NCI-H226 (cell line): Measurements from ENCODE around the gene ANP32B.

Experiments
- DNase-seq: peaks from one replicate; pipeline ENCODE4 v3.0.0-alpha.2; 2015

The ANP32B gene

DNA sequence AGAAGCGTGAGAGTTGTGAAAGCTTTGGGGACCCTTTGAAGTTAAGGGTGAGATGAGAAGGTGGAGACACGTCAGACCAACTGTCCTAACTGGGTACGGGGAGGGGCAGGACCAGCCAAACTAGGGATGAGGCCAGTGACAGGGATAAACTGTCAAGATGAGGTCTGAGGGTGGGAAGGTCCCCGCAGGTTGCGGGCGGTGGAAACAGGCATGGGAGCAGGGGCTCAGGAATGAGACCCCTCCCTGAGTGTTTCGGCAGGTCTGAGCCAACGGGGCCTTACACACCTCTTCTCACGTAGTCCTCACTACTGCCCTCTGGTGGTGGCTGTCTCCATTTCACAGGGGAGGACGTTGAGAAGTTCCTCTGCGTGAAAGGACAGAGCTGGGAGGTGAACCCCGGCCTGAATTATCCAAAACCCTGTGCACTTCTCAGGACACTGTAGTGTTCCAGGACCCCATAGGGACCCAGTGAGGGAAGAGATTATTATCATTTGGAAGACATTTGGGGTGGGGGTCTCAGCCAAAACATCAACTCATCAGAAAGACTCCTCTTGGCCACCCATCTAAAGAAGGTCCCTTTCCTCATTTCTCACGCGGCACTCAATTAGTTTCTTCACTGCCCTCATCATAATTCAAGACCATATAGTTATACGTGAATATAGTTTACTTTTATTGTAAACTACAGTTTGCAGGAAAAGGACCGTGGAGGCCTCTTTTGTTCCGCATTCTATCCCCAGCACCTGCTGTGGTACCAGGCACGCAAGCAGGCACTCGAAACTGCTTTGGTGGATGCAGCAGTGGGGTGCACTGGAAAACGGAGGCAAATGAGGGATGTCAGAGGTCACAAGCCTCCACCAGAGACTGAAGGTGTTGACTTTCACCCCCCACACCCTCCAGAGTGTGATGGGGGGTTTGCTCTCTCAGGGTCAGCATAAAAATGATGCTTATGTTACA is 51.7 kb downstream of the ANP32B start:
- peak; percentile 51 for DNase-seq

DNA sequence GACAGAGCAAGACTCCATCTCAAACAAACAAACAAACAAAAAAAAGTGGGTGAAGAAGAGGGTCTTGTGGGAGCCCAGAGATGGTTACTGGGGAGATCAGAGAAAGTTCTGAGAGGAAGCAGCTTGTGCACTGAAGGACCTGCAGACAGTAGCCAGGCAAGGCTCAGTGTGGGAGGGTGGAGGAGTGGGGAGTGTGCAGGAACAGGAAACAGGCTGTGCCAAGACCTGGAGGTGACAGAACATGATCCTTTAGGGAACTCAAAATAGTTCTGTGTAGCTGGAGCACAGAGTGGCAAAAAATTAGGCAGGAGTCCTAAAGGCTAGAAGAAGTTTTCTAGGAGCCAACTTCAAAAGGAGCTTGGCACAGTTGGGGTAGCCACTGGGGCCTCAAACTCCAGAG is 54.2 kb downstream of the ANP32B start:
- DNase-seq = peak; percentile 23

DNA sequence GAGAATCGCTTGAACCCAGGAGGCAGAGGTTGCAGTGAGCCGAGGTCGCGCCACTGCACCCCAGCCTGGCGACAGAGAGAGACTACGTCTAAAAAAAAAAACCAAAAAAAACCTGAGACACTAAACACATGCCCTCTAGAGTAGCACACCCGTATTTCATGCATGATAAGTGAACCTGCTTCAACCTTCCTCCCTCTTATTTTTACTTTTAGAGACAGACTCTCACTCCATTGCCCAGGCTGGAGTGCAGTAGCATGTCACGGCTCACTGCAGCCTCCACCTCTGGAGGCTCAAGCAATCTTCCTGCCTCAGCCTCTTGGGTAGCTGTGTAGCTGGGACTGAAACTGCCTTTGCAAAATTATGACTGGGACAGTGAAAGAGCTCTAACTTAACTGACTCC is 55.8 kb downstream of the ANP32B start:
- no peak for DNase-seq

DNA sequence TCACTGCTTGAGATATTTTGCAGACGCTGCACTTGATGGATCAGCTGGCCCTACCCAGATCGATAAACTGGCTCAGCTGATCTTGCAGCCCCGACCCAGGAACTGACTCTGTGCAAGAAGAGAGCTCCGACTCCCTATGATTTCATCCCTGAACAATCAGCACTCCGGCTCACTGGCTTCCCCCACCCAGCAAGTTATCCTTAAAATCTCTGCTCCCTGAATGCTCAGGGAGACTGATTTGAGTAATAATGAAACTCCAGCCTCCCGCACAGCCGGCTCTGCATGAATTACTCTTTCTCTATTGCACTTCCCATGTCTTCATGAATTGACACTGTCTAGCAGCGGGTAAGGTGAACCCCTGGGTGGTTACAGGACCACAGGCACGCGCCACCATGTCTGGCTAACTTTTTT is 56.5 kb downstream of the ANP32B start:
- no peak for DNase-seq

DNA sequence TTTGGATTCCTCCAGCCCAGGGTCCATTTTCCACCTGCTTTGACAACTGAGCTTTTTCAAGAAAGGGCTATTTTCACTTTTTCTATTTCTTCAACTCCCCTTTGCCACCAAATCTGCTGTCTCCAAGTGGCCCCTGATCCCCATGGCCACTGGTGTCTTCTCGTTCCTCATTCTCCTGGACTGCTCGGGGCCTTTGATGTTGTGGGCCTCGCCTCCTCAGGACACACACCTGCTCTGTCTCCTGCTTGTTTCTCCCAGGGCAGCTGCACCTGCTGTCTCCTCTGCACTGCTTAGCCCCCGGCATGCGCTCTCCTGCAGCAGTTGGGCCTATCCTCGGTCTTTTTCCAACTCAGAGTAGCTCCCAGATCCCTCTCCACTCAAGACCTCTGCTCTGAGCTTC is 57.1 kb downstream of the ANP32B start:
- DNase-seq = no peak

DNA sequence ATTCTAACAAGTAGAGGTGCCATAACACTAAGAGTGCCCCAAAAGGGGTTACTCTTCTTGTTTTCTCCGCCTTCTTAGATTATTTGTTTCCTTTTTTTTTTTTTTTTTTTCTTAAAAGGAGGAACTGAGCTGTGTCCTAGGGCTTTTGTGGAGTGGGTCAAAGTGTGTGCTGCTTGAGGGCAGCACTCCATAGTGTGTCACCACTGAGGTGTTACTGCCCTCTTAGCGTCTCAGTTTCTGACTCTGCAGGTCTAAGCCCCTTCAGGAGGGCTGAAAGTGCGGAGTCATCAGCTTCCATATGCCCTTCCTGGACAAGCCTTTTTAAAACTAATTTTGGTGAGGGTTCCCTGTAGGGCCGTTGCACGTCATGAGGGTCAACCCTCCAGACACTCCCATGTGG is 60.8 kb downstream of the ANP32B start:
- DNase-seq = no peak

DNA sequence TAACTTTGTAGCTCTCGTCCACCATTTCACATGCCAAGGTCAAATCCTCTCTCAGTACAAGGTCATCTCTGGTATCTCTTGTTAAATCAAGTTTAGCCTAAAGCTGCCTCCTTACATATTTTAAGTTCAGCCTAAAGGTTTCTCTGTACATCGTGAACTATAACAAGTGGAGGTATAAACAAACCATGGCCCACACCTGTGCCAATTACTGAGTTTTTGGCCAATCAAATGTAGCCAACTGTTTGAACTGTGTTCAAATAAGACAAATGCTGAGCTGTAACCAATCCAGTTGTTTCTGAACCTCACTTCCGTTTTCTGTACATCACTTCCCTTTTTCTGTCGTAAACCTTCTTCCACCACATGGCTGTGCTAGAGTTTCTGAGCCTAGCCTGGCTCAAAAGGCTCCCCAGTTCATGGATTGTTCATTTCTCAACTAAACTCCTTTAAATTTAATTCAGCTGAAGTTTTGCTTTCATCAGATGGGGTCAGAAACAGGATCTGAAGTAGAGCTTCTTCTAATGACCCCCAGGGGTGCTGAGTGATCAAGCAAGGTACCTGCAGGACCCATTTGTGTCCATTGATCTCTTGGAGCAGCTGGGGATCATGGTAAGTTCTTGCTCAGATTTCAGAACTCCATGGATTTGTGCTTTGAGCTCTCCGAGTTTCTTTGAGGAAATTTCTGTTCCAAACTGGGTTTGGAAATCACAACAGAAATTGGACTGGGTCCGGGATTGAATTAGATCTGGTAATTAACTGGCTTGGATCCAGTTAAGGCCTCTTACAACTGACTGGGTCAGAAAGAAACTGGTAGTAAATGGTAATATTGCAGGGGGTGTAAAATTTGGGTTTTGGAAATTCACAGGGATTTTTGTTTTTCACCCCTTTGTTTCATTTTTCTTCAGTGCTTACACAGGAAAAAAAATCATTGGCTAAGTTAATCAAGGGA is 62.4 kb downstream of the ANP32B start:
- no peak for DNase-seq

DNA sequence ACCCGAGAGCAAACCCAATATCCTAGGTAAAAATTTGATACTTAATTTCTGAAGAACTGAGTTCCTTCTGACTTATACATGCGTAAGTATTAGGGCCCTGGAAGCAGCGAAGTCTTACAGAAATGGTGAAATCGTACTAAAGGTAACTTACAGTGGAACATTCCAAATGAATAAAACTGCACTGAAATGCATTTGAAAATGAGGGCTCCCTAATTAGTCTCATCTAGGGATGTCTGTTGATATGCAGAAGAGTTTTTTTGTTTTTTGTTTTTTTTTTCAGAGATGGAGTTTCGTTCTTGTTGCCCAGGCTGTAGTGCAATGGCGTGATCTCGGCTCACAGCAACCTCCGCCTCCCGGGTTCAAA is 63.0 kb downstream of the ANP32B start:
- DNase-seq = no peak

DNA sequence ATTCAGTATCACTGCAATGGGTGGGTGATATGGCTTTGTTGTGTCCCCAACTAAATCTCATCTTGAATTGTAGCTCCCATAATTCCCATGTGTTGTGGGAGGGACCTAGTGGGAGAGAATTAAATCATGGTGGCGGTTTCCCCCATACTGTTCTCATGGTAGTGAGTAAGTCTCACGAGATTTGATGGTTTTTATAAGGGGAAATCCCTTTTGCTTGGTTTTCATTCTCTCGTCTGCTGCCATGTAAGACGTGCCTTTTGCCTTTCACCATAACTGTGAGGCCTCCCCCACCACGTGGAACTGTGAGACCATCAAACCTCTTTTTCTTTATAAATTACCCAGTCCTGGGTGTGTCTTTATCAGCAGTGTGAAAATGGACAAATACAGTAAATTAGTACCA is 63.9 kb downstream of the ANP32B start:
- DNase-seq = no peak

DNA sequence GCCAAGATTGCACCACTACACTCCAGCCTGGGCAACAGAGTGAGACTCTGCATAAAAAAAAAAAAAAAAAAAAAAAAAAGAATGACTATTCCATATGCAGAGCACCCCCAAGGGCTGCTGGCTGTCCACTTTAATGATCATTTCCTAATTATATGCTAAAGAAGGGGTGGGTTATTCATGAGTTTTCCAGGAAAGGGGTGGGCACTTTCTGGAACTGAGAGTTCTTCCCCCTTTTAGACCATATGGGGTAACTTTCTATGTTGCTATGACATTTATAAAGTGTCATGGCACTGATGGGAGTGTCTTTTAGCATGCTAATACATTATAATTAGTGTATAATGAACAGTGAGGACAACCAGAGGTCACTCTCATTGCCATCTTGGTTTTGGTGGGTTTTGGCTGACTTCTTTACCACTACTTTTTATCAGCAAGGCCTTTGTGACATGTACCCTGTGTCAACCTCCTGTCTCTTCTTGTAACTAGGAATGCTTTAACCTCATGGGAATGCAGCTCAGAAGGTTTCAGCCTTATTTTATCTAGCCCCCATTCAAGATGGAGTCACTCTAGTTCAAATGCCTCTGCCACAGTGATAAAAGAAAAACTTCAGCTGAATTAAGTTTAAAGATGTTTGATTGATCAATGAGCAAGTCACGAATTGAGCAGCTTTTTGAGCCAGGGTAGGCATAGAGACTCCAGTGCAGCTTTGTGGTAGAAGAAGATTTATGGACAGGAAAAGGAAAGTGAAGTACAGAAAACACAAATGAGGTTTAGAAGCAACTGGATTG is 66.3 kb downstream of the ANP32B start:
- no peak for DNase-seq

DNA sequence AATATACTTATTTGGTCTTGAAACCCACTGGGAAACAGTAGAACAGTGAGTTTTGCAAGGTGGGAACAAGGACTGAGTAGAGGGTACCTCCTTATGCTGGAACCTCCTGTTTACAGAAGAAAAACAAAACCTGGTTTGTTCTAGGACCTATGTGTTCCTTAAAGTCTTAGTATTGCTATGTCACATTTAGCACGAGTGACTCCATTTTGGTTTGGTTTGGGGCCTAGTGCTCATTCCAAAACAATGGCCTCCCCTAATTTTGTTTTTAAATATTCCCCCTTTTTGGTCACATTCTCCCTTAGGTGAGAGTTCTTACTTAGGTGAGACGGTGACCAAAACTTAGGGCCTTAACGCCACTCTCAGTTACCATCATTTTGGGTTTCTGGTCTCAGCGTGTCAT is 67.2 kb downstream of the ANP32B start:
- DNase-seq = no peak

DNA sequence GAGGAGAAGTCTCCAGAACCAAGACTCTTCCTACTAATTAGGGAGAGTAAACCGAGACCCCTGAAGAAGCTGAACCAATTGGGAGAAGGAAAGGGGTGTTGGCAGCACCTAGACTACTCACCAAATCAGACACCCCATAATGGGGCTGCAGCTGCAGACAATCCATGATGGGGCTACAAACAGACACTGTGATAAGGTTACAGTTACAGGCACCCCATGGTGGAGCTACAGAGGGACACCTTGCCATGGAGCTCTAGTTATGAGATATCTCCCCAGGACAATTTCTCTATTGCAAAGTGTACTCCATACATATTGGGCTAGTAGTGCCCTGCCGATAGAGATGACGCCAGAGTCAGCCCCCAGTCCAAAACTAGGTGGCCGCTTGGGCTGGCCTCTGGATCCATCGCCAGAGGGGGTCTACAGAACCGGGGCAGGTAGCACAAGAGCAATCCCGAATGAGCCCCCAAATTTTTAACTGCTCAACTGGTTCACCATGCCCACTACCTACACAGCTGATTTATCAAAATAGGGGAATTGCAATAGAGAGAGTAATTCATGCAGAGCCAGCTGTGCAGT is 71.3 kb downstream of the ANP32B start:
- DNase-seq = no peak

DNA sequence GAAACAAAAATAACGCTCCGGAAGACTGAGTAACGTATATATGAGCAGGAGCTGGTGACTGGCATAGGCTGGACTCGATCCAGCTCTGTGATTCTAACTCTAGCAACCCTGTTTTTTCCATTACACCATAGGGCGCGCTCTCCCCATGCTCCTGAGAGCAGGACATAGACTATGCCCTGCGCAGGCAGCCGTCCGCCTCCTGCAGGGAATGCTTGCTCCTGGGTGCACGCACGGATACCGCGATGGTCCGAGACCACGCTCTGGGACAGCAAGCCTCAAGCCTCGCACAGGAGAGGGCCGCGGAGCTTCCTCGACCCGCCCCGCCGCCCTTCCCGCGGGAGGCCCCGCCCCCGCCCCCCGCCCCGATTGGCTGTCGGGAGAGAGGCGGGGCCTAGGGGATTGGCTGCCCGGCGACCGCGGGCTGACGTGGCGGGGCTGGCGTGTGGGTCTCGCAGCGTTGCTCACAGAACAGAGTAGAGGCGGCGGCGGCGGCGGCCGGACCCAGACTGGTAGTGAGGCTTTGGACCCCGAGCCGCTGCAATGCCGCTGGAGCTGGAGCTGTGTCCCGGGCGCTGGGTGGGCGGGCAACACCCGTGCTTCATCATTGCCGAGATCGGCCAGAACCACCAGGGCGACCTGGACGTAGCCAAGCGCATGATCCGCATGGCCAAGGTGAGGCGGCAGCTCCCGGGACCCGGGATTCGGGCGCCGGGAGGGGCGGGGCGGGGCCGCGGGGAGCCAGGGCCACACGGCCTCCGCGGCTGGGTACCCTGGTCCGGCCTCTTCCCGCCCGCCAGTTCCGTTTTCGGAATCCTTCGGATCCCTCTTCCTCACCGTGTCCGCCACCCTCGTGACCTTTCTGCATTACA is 73.4 kb downstream of the ANP32B start, which contains the start of gene NANS:
TSS of gene NANS (plus strand) at position 464 of the 869 bp plus-strand sequence. CDS start at position 541, 77 bp downstream.
- peak; percentile 97 for DNase-seq

DNA sequence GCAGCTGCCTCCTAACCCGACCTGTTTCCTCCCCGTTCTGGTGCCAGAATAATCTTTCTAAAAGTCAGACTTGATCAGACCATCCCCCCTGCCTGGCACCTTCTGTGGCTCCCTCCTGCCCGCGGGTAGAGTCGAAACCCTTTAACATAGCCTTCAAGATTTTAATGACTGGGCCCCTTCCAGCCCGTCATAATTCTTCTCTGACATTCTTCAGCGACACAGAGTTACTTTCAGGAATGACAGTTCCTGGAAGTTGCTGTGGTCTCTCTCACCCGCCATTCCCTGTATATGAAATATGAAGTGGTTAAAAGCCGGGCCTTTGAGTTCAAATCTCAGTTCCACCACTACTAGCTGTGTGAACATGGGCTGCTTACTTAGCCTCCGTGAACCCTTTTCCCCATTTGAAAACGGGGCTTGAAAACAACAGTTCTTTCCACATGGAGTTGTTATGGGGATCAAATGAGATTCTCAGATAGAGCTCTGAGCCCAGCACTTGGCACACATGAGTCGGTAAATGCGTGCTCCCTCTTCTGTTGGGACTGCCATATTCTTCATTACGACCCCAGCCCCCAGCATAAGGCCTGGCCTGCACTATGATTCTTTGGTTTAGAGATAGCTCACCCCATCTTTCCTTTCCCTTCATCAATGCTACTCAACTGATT is 74.1 kb downstream of the ANP32B start:
- DNase-seq = no peak

DNA sequence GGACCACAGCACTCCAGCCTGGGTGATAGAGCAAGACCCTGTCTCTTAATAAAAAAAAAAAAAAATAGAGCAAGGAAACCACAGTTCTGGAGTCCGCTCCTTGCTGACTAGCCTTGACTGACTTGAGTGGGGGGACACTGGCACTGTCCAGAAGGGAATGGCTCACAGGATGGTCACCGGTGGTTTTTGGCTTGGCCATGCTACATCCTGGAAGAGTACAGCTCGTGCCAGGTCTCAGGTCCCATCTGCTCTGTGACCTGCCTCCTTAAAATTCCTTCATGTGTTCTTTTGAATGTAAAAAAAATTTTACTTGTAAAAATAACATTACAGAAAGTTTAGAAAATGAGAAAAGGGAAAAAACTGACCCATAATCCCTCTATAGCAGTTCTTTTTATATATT is 79.0 kb downstream of the ANP32B start:
- DNase-seq = no peak

DNA sequence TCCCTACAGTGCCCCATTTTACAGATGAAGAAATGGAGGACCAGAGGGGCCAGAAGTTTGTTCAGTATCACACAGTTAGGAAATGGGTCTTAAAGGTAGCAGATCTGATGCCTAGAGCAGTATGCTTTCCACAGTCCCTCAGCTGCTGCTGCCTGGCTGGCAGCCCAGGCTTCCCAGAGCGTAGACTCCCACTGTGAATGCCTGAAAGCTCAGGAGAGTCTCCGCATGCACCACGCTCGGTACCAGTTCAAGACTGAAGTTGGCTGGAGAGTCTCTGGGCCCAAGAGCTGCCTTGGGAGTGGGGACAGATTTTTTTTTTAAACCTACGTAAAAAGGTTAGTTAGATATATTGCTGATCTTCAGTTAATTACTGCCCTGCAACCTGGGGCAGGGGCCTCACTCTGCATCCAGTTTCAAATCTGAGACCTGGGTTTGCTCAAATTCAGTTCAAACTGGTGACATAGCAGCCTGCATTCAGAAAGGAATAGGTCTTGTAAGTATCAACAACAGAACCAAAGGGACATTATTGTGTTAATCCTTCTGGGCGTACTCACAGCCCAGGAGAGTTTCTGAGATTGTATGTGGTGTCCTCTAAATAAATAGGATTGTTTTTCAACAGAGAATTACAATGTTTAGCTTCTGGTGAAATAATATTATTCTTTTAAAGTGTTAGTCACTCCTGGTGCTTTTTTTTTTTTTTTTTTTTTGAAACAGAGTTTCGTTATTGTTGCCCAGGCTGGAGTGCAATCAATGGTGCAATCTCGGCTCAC is 81.7 kb downstream of the ANP32B start:
- DNase-seq = no peak
